ENCODE data around the gene PDCD11. TPM values are rescaled to one million over a fixed set of nuclear protein-coding genes. Genes with fewer than 3 reads are reported as not detected.
"Not testable (repeated sequence)": the region's sequence is repeated elsewhere in the genome, so short reads cannot be mapped to it uniquely, and the experiment has no call there.

Gene PDCD11
- total RNA-seq, 4 donors from 2014 or later: 26.4 to 38.3 (median 29.3) TPM

GRCh38 chr10:103355906-103356599, 40.4 kb upstream of the PDCD11 start:
- Histone ChIP-seq H3K27me3 (no peaks in the 10 kb centered on the region), H3K27ac (no peak overlapping the region), H3K4me3 (no peak overlapping the region), H3K4me1 (no peaks in the 10 kb centered on the region), H3K9me3 (no peaks in the 10 kb centered on the region), H3K36me3 (no peaks in the 10 kb centered on the region)
- TF ChIP-seq POLR2AphosphoS5 (IDR thresholded peaks at IDR 0.05) (no peak), EP300 (IDR thresholded peaks at IDR 0.05) (no peak), POLR2A (IDR thresholded peaks at IDR 0.05) (no peak)
- TF ChIP-seq, protein P1, sequence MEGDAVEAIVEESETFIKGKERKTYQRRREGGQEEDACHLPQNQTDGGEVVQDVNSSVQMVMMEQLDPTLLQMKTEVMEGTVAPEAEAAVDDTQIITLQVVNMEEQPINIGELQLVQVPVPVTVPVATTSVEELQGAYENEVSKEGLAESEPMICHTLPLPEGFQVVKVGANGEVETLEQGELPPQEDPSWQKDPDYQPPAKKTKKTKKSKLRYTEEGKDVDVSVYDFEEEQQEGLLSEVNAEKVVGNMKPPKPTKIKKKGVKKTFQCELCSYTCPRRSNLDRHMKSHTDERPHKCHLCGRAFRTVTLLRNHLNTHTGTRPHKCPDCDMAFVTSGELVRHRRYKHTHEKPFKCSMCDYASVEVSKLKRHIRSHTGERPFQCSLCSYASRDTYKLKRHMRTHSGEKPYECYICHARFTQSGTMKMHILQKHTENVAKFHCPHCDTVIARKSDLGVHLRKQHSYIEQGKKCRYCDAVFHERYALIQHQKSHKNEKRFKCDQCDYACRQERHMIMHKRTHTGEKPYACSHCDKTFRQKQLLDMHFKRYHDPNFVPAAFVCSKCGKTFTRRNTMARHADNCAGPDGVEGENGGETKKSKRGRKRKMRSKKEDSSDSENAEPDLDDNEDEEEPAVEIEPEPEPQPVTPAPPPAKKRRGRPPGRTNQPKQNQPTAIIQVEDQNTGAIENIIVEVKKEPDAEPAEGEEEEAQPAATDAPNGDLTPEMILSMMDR (IDR thresholded peaks at IDR 0.05): no peak
- 75% methylated on average over 5 of the region's 5 CpGs for WGBS
- no peak for DNase-seq (ENCODE audit: low spot score in 2 of 2)

GRCh38 chr10:103359493-103359892, 36.9 kb upstream of the PDCD11 start:
- H3K4me1 ChIP-seq; H3K4me3 ChIP-seq; H3K27ac ChIP-seq; DNase-seq (ENCODE audit: low spot score in 2 of 2); H3K36me3 ChIP-seq; H3K9me3 ChIP-seq; H3K27me3 ChIP-seq: not testable (repeated sequence)
- WGBS: 94% methylated on average over 4 of the region's 4 CpGs

DNA sequence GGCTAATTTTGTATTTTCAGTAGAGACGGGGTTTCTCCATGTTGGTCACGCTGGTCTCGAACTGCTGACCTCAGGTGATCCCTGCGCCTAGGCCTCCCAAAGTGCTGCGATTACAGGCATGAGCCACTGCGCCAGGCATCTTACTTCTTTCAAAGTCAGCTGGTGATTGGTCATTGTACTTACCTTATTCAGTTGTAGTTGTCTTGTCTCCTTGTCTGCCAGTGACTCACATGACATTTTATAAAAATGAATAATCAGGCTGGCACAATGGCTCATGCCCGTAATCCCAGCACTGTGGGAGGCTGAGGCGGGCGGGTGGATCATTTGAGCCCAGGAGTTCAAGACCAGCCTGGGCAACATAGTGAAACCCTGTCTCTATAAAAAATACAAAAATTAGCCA, 35.6 kb upstream of the PDCD11 start:
- not testable (repeated sequence) for H3K4me3 ChIP-seq; H3K36me3 ChIP-seq; H3K4me1 ChIP-seq; H3K27ac ChIP-seq; H3K27me3 ChIP-seq; H3K9me3 ChIP-seq; DNase-seq (ENCODE audit: low spot score in 2 of 2)
- 89% methylated on average over 9 of the region's 9 CpGs for WGBS

DNA sequence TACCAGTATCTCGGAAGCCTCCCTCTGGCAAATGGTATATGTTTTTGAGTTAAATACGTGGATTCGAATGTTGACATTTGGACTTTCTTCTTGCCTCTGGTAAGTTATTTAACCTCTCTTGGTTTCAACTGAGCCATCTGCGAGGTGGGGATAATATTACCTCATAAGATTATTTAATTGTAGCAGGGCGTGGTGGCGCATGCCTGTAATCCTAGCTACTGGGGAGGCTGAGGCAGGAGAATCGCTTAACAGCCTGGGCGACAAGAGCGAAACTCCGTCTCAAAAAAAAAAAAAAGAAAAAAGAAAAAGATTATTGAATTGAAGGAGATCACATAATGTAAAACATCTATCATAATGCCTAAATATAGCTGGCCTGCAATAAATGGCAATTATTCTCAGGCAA, 29.0 kb upstream of the PDCD11 start:
- no peak for TF ChIP-seq POLR2AphosphoS5 (IDR thresholded peaks at IDR 0.05)
- TF ChIP-seq EP300 (IDR thresholded peaks at IDR 0.05): no peak
- no peak for TF ChIP-seq POLR2A (IDR thresholded peaks at IDR 0.05)
- TF ChIP-seq, protein P1 (IDR thresholded peaks at IDR 0.05): no peak
- H3K36me3 ChIP-seq: no peaks in the 10 kb centered on the region
- H3K9me3 ChIP-seq: no peaks in the 10 kb centered on the region
- no peaks in the 10 kb centered on the region for H3K27me3 ChIP-seq
- H3K4me1 ChIP-seq: peaks cover 12% of the 10 kb centered on the region
- DNase-seq (ENCODE audit: low spot score in 2 of 2): no peak
- 47% methylated on average over 10 of the region's 10 CpGs for WGBS
- peak overlapping the region; percentile 91 for H3K4me3 ChIP-seq
- peak overlapping the region; percentile 91 for H3K27ac ChIP-seq

GRCh38 chr10:103367782-103368518, 28.5 kb upstream of the PDCD11 start, which contains the start of gene TAF5:
TAF5 (plus strand) TSS chr10:103367976; CDS start chr10:103367990, 14 bp downstream.
- peak; percentile 93 for DNase-seq (ENCODE audit: low spot score in 2 of 2)
- H3K27ac ChIP-seq: peak within 1 kb of the TSS; percentile 91
- no peak for TF ChIP-seq EP300 (IDR thresholded peaks at IDR 0.05)
- TF ChIP-seq, protein P1 (IDR thresholded peaks at IDR 0.05): no peak
- TF ChIP-seq POLR2AphosphoS5 (IDR thresholded peaks at IDR 0.05): peak in 2 of 3 donors; percentile 67 to 88
- peak in 1 of 2 donors; percentile 86 for TF ChIP-seq POLR2A (IDR thresholded peaks at IDR 0.05)
- peaks cover 12% of the 10 kb centered on the region for H3K4me1 ChIP-seq
- peak within 1 kb of the TSS; percentile 91 for H3K4me3 ChIP-seq
- under 1% methylated on average over 22 of the region's 81 CpGs for WGBS
- H3K36me3 ChIP-seq: peaks cover under 1% of the 10 kb centered on the region
- H3K27me3 ChIP-seq: no peaks in the 10 kb centered on the region
- H3K9me3 ChIP-seq: no peaks in the 10 kb centered on the region

- Histone ChIP-seq H3K4me3 (no peak overlapping the region), H3K36me3 (peaks cover 42% of the 10 kb centered on the region), H3K27ac (no peak overlapping the region), H3K27me3 (no peaks in the 10 kb centered on the region), H3K4me1 (peaks cover 12% of the 10 kb centered on the region), H3K9me3 (no peaks in the 10 kb centered on the region)
- DNase-seq (ENCODE audit: low spot score in 2 of 2): no peak
- WGBS: 85% methylated on average over 3 of the region's 3 CpGs
- TF ChIP-seq, protein P1 (IDR thresholded peaks at IDR 0.05): no peak
- TF ChIP-seq POLR2AphosphoS5 (IDR thresholded peaks at IDR 0.05) (no peak), EP300 (IDR thresholded peaks at IDR 0.05) (no peak), POLR2A (IDR thresholded peaks at IDR 0.05) (no peak)
These were observed 22.9 kb upstream of the PDCD11 start for GRCh38 chr10:103373544-103373943.

Data from suprapubic skin (tissue), 4 donors.